OCI-LY1 (cell line): ENCODE data around the gene POU6F2.

Experiments
- CTCF ChIP-seq: fragments of 200-600 bp; sonication (generic), shearing (Covaris generic); IDR thresholded peaks from 2 replicates; pipeline ENCODE4 v1.5.1; 2017; ENCODE audit warnings: mild to moderate bottlenecking, antibody characterized with exemption, low read length, moderate library complexity, mixed read lengths
- EZH2 ChIP-seq: fragments of 200-600 bp; sonication (generic), shearing (Covaris generic); IDR thresholded peaks from 2 replicates; pipeline ENCODE4 v1.8.0; 2017; ENCODE audit warnings: borderline replicate concordance, mixed run types, mild to moderate bottlenecking, antibody characterized with exemption, low read length, moderate library complexity, mixed read lengths

- no peak for TF ChIP-seq CTCF
- TF ChIP-seq EZH2, result no peak
These were observed 336.3 kb downstream of the POU6F2 start for GRCh38 chr7:39313974-39314373.
